H1 (cell line): ENCODE measurements around the gene MRPL39. TPM values are rescaled to one million over a fixed set of nuclear protein-coding genes. Genes with fewer than 3 reads are reported as not detected.

ENCODE experiments used
- BACH1 ChIP-seq: IDR thresholded peaks from 2 replicates; pipeline ENCODE4 v1.6.1; 2012; ENCODE audit warnings: low read length, improper control_type of control experiment
- EGR1 ChIP-seq: IDR thresholded peaks from 2 replicates; pipeline ENCODE4 v1.6.1; 2011; ENCODE audit warnings: low read depth, low read length, borderline replicate concordance
- GTF2F1 ChIP-seq: IDR thresholded peaks from 2 replicates; pipeline ENCODE4 v1.6.1; 2012; ENCODE audit warnings: low read depth, low read length, improper control_type of control experiment, borderline replicate concordance
- RNF2 ChIP-seq: fragments of 200-900, 300-1000 bp; sonication (generic); IDR thresholded peaks from 2 replicates; pipeline ENCODE4 v1.7.1; 2016; ENCODE audit warnings: borderline replicate concordance, low read depth, mild to moderate bottlenecking, antibody characterized with exemption, low read length; ENCODE audit not compliant: poor library complexity, severe bottlenecking; ENCODE audit errors: missing control alignments
- SAP30 ChIP-seq: fragments of 300-600 bp; sonication (generic); IDR thresholded peaks from 2 replicates; pipeline ENCODE4 v1.7.1; 2012; ENCODE audit warnings: low read length, moderate library complexity, mild to moderate bottlenecking, inconsistent platforms; ENCODE audit not compliant: insufficient read depth, insufficient replicate concordance
- TBP ChIP-seq: IDR thresholded peaks from 2 replicates; pipeline ENCODE4 v1.6.1; 2011; ENCODE audit warnings: low read depth, low read length, improper control_type of control experiment
- polyA plus RNA-seq, 7 experiments: library from polyadenylated mRNA; depleted of rRNA in 3 of 7; stranded (reverse) in 5 of 7; unstranded in 2 of 7; fragments of >200 nt in 5 of 7; fragments of 200-250 nt in 2 of 7; gene quantifications; 1 replicate in 5 of 7; 2 replicates in 1 of 7; 4 replicates in 1 of 7; pipeline versions ENCODE4 v1.2.1 to v1.2.3, GENCODE V29; 2011 to 2013; ENCODE audit warnings: missing spikeins in 2 of 7, mixed read lengths in 2 of 7
- total RNA-seq: library from RNA; stranded (reverse); fragmentation: NEBNext Ultra II Directional; extraction: Animal tissue kit (Norgen Biotek cat#: 25700); gene quantifications from 2 replicates; pipeline ENCODE4 v1.2.1, GENCODE V29; 2021

Gene MRPL39
- total and polyA plus RNA-seq, 2 of the 8 experiments (the other 6 are each of a cell fraction or from before 2014, with no cell fraction given), result 20.3 to 43.2 TPM

- TF ChIP-seq EGR1, result no peak
- no peak for TF ChIP-seq BACH1
- no peak for TF ChIP-seq TBP
- TF ChIP-seq SAP30, result no peak
- no peak for TF ChIP-seq GTF2F1
- no peak for TF ChIP-seq RNF2
Measured at GRCh38 chr21:25615880-25616279, 8.6 kb upstream of the MRPL39 start (continued).
